GM21423 (cell line): ENCODE data around the gene MYO10.
"Not testable (repeated sequence)": the region's sequence is repeated elsewhere in the genome, so short reads cannot be mapped to it uniquely, and the experiment has no call there.

Experiments
- ATAC-seq: cut with Tn5 transposase; IDR thresholded peaks from one replicate; pipeline ENCODE4 v1.9.1; 2021; ENCODE audit warnings: mild to moderate bottlenecking, moderate library complexity; ENCODE audit not compliant: unreplicated experiment

The MYO10 gene

DNA sequence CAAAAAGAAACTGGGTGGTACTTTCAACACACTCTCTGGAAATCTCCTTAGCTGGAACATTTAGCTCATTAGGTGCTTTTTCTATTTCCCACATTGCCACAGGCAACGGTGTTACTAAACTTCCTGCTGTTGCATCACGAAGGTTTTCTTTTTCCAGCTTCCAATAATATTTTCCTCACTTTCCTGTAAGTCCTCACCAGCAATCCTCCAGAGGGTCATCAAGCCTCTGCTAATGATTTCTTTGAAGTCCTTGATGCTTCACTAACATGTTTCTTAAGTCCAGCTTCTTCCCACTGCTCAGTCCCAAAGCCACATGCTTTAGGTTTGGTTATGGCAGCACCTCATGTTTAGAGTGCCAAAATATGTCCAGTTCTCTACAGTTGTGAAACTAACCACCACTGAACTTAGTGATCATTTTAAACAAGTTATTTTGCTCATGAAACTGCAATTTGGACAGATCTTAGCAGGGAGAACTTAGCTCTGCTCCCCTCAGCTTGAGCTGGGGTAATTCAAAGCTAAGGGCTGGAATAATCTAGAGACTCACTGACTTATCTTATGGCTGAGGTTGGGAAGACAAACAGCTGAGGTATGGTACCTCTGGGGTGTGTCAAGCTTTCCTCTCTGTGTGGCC is 279.4 kb downstream of the MYO10 start:
- ATAC-seq: no peak

DNA sequence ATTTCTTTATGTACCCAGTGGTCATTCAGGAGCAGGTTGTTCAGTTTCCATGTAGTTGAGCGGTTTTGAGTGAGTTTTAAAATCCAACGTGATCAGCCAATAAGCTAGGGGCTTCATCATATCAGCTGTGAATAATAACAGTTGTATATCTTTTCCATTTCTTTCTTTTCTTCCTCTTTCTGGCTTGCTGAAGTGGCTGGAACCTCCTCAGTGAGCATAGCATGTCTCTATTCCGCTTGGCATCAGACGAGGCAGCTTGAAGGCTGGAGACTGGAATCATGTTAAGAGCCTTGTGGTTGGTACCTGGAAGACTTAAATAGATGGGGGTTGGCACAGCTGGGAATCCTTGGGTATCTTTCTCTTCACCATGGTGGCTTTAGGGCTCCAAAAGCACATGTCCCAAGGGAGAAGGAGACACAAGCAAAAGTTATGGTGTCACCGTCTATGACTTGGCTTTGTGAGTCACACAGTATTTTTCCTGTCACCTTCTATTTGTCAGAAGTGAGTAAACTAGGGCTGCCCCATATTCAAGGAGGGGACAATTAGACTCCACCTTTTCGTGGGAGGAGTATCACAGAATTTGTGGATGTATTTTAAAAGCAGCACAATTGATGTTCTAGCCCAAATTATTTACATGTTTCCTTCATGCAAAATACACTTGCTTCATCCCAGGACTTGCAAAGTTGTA is 281.3 kb downstream of the MYO10 start:
- no peak for ATAC-seq

DNA sequence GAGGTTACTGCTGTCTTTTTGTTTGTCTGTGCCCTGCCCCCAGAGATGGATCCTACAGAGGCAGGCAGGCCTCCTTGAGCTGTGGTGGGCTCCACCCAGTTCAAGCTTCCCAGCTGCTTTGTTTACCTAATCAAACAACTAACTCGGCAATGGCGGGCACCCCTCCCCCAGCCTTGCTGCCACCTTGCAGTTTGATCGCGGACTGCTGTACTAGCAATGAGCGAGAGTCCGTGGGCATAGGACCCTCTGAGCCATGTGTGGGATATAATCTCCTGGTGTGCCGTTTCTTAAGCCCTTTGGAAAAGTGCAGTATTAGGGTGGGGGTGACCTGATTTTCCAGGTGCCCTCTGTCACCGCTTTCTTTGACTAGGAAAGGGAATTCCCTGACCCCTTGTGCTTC is 287.3 kb downstream of the MYO10 start:
- not testable (repeated sequence) for ATAC-seq

DNA sequence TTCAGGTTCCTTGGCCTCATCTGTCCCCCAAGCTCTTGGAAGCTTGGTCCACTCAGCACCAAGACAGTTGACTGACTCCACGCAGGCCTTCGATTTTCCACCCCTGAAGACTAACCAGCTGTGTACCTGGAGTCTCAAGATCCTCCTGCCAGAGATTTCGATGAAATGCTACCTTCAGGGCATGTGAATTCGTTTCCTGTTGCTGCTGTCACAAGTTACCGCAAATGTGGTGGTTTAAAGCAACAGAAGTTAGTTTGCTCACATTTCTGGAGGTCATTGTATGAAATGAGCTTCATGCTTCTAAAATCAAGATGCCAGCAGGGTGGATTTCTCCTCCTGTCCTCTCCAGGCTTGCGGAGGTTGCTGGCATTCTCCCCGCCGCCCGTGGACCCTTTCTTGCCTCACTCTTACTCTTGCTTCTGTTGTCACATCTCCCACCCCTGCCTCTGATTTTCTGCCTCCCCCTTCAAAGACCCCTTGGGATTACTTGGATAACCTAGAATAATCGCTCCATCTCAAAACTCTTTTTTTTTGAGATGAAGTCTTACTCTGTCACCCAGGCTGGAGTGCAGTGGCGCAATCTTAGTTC is 291.7 kb downstream of the MYO10 start:
- no peak for ATAC-seq

DNA sequence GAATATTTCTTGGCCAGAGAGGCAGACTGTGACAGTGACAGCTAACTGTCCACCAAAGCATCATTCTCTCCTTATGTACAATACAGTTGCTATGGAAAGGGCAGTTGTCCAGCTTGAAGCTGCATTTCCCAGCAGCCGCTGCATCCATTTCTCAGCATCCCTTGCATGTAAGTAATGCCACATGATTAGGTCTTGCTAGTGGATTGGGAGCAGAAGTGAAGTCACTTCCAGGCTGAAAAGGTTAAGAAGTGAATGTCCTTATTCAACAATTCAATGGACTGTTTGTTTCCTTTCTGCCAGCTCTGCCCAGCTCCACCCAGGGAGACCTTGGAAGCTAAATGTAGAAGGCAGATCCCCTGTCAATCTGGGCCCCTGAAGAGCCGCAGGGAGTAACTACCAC is 293.2 kb downstream of the MYO10 start:
- ATAC-seq: no peak

DNA sequence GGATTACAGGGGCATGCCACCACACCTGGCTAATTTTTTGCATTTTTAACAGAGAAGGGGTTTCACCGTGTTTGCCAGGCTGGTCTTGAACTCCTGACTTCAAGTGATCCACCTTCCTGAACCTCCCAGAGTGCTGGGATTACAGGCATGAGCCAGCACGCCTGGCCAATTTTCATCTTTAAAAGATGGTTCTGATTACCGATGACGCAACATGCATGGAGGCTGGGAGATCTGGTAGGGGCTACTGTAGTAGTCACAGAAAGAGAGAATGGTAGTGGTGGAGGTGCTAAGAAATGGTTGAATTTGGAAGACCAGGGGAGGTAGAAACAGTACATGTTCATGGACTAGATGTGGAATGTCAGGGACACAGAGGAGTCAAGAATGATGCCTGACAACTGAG is 296.9 kb downstream of the MYO10 start:
- no peak for ATAC-seq

DNA sequence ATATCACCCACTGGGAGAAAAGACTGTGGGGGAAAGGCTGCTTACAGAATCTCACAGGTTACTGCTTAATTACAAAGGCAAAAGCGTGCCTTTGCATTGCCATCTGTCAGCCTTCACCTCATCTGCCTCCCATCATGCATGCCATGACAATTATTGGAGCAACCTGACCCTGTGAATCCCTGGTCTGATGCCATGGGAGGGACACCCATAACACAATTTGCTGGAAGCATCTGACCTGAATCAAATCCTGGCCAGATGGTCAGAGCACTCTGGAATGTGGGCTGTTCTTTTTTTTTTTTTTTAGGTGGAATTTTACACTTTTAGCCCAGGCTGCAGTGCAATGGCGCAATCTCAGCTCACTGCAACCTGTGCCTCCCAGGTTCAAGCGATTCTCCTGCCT is 307.7 kb downstream of the MYO10 start:
- no peak for ATAC-seq

DNA sequence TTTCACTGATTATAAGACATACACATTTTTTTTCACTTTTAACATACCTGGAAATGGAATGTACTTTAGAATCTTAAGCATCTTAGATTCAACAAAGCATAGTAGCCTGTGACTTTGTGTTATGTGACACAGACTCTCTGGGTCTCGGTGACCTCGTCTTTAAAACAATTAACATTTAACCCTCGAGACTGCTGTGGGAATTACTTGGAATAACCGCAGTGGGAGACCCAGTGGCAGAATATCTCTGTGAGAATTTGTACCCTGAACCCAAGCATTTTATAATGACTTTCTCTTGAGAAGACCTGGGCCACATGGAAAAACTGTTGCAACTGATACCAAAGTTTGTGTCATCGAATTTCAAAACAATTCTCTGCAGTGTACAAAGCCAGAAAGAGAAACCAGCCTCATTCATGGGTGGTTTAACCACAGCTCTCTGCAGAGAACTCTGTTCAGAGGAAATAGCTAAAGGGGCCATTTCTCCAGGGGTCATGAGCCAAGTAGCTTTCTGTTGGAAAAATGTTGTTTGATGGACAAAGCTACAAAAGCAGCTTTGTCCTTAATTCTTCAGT is 309.3 kb downstream of the MYO10 start:
- peak; percentile 74 for ATAC-seq

DNA sequence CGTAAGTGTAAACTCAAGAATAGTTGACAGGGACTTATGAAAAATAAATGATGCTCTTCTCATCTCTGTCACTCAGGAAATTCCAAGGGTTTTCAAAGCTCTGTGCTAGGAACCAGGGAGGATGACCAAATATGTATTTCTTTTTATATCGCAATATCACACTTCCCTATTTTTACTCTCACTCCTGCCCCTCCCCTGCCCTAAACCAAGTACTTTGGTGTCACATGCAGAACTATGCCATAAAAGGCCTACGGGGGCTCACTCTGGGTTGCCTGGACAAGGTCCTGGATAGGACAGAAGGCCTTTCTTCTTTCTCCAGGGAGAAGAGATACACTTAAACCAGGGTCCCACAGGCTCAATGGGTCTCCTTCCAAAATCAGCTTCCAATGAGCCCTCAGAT is 311.0 kb downstream of the MYO10 start:
- ATAC-seq: no peak

DNA sequence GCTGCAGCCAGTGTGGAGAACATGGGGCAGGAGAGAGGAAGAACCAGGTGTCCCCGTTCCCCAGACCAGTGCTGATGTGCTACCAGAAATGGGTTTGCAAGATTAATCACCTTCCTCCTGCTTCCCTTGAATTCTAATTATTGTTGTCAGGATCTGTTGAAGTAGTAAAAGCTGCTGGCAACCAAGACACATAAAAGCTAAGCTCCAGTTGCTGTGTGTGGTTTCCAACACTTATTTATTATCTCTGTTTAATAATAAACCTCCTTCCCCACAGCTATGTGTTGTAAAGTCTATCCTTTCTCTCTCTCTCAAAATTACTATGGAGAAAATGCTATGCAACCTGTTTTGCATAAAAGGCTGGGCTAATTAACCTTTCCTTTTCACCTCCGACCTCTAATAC is 317.0 kb downstream of the MYO10 start:
- ATAC-seq: peak; percentile 35

DNA sequence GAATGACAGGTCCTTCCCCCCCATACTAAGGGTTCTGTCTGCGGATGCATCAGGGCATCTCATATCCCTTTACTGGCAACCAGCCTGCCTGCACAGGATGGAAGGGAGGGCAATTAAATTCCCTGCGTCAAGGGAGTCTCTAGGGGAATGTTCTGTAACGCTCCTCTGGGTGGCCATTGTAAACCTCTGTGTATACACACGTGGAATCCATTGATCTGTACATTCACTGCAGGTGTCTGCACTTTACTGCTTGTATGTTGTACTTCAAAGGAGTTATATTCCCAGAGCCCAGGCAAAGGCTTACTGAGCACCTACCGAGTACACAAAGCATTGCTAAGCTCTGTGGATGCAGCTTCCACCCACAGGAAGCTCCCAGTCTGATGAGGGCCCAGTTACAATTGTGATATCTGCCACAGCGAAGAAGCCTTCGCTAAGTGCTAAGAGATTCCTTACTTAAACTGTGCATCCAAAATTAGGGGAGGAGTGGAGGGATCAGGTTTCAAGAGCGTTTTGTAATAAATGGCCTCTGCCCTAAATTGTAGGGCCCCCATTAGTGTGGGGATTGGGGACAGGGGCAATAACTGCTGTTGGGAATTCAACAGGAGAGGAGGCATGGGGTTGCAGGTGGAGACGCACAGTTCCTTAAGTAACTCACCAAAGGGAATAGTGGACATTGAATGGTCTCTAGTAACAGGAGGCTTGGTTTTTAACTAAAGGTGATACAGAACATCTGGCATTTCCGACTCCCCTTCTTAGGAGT is 317.8 kb downstream of the MYO10 start:
- no peak for ATAC-seq

DNA sequence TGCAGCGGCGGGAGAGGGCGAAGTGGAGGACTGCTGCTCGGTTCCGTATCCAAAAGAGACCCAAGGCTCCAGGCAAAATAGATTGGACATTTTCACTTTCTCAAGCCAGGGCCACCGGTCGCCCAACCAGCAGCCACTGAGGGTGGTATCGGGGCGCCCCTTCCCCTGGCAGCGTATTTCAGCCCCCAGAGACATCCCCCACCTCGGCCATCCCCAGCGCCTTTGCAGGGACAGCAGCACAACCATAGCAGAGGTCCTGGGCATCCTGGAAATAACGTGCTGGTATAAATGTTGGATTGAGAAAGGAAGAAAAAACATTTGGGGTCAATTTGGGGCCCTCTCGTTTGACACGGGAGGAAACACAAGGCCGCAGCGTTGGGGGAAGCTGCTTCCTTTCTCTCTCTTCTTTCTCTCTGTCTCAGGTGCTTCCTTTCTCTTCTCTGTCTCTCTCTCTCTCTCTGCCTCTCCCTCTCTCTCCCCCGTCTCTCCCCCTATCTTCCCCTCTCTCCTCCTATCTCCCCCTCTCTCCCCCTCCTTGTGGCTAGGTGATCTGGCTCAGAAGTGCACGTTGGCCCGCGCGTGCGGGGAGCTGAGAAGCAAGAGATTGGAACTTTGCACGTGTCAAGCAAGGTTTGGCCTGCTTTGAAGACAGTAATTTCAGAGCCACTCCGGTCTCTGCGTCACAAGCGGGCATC is 318.7 kb downstream of the MYO10 start:
- ATAC-seq: no peak

DNA sequence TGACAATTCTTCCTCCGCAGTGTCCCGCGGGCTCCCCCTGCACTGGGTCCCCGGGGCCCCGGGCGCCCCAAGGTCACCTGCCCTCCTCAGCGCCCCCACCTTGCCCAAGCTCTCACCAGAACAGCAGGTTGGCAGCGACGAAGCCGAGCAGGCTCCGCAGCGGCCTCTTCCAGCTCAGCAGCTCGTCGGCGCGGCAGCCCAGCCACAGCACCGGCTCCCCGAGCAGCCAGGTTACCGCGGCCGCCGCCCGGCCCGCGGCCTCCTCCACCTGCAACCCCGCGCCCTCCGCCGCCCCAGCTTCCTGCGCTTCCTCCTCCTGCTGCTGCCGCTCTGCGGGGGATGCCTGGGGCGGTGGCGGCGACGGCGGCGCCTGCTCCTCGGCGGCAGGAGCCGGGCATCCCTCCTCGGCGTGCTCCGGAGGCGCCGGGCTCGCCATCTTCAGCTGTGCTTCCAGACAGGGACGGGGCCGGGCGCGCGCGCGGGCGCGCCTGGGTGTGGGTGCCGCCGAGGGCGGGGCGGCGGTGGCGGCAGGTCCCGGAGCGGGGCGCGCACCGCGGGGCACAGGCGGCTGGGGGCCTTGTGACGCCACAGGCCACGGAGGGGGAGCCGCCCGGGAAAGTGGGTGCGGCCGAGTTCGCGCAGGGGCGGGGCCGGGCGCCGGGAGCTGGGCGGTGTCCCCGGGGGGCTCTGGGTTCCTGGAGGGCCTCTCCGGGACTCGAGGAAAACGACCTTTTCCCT is 319.4 kb downstream of the MYO10 start, which contains the start of gene RETREG1:
Gene RETREG1 (minus strand): TSS at position 462 of the 738 bp plus-strand sequence. CDS start 26 bp downstream, at position 436.
- peak; percentile 68 for ATAC-seq

DNA sequence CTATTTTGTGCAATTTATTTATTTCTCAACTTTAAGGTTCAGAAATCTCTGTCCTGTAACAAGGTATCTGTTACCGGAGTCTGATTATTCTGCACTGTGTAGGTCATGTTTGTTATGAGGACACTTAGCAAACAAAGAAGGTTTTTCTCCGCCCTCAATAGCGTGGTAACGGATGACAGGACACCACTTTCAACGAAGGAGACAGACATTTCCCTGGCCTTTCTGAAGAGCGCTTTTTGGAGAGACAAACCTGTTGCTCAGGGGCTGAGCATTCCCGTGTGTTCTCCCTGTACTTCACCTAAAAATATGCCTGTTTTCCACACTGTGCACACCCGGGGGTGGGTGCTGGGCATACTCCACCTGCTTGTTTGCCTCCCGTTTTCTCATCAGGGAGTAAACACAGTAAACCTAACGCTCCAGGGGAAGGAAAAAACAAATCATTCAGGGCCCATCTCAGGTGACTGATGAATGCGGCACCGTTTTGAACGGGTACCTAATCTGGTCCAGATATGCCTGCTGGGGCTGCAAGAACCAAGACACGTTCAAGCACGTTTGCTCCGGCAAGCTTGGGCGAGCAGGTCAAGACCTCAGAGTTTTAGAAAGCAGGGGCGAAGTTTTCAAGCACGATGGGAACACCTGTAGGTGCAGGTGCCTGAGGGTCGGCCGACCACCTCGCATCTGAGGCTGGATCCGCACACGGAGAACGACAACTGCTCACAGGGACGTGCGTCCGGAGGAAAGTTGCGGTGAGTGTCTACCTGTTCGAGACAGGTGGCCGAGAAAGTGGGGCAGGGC is 320.1 kb downstream of the MYO10 start:
- ATAC-seq: no peak

DNA sequence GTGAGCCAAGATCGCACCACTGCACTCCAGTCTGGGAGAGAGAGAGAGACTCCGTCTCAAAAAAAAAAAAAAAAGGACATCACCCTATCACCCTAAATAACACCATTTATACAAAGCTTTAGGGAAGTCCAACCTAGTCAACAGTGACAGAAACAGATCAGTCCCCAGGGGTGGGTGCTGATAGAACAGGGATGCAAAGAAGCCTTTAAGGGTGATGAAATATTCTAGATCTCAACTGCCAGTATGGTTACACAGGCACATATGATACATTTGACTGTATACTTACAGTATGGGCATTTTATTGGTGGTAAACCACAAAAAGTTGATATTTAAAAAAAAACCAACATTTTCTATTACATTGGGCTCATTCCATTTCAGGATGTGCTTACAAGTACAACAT is 324.1 kb downstream of the MYO10 start:
- no peak for ATAC-seq
